Left hindlimb (tissue), 1 donor: ENCODE data around the gene TUBGCP3.
A peak's percentile ranks its signal among the peaks of the same experiment; 100 is the strongest.
"Not testable (repeated sequence)": the region's sequence is repeated elsewhere in the genome, so short reads cannot be mapped to it uniquely, and the experiment has no call there.

Experiments used
- DNase-seq: peaks from one replicate; pipeline ENCODE4 v3.0.0-alpha.2; 2018

The TUBGCP3 gene, protein sequence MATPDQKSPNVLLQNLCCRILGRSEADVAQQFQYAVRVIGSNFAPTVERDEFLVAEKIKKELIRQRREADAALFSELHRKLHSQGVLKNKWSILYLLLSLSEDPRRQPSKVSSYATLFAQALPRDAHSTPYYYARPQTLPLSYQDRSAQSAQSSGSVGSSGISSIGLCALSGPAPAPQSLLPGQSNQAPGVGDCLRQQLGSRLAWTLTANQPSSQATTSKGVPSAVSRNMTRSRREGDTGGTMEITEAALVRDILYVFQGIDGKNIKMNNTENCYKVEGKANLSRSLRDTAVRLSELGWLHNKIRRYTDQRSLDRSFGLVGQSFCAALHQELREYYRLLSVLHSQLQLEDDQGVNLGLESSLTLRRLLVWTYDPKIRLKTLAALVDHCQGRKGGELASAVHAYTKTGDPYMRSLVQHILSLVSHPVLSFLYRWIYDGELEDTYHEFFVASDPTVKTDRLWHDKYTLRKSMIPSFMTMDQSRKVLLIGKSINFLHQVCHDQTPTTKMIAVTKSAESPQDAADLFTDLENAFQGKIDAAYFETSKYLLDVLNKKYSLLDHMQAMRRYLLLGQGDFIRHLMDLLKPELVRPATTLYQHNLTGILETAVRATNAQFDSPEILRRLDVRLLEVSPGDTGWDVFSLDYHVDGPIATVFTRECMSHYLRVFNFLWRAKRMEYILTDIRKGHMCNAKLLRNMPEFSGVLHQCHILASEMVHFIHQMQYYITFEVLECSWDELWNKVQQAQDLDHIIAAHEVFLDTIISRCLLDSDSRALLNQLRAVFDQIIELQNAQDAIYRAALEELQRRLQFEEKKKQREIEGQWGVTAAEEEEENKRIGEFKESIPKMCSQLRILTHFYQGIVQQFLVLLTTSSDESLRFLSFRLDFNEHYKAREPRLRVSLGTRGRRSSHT

DNA sequence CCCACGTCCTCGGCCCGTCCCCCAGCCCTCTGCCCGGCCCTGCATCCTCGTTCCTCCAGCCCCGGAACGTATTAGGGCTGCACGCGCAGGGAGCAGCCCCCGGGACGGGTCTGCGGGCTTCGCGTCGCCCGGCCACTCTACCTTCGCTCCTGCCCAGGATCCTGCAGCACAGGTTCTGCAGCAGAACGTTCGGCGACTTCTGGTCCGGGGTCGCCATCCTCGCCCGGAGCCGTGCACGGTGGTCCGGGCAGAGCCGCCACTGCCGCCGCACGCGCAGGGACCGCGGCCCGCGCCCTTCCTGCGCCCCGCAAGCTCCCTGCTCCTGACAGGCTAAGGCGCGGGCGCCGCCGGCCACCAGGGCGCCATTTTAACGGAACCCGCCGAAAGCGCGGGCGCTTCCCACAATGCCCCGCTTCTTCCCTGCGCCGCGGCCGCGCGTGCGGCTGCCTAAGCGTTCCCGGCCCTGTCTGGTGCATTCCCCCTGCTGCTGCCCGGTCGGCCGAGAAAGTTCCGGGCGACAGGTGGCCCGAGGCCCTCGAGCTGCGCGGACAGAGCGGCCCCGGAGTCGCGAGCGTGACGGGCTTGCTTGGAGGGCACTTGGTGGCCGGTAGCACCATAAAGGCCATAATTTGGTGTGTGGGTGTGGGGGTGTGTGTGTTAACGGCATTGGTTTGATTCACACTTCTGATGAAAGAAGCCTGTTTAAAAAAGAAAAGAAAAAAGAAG is at the start of gene TUBGCP3:
TUBGCP3 (minus strand) TSS at position 390 of the 726 bp plus-strand sequence; CDS start at position 217, 173 bp downstream.
- DNase-seq, result peak; percentile 88

DNA sequence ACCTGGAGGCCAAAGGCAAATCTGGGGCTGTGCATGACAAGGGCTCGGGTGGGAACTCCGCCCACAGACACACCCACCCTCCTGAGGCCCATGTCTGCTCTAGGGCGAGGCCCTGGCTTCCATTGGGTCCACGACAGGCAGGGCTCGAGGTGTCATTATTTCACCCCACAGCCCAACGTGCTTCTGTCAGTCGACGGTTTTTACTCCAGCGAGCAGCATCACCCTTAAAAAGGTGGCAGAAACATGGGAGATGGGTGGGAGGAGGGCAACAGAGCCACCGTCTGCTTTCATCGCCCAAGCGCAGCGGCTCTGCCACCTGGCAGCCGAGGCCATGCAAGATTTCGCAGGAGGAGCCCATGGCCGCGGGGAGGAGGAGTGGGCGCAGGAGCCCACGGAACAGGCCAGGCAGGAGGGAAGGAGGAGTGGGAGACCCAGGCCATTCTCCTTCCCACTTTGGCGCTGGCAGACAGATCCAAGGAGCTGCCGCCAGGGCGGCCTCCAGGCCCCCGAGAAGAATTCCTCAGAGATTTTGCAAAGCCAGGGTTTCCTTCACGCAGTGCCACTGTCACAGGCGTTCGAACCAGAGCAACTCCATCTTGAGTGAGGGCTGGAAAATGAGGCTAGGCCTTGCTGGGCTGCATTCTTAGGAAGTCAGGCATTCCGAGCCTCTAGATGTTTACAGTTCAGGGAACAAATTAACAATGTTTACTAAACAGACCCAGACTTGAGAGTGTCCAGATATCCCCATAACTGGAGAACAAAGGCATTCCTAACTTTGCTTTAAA is 49.3 kb upstream of the TUBGCP3 start:
- no peak for DNase-seq

DNA sequence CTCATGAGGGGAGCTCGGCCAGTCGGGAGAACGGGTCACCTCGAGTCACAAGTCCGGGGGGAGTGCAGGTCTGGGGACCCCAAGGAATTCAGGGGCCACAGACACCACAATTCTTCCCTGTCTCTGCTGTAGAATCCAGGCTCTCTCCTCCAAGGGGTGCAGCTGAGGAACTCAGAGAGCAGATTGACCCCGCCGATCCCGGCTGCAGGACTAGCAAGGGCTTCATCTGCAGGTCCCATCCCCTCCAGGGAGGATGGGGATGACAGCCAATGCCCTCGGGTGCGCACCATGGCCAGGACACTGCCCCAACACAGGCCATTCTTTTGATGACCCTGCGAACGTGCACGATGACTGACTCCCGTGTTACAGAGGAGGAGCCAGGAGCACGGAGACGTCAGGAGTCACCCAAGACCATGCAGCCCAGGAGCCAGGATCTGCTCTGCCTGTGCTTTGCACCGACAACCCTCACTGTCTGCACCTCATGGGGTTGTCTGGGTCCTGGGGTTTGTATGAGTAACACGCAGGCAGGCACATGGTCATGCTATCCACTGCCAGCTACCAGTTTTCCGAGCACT is 48.5 kb upstream of the TUBGCP3 start:
- DNase-seq, result no peak

DNA sequence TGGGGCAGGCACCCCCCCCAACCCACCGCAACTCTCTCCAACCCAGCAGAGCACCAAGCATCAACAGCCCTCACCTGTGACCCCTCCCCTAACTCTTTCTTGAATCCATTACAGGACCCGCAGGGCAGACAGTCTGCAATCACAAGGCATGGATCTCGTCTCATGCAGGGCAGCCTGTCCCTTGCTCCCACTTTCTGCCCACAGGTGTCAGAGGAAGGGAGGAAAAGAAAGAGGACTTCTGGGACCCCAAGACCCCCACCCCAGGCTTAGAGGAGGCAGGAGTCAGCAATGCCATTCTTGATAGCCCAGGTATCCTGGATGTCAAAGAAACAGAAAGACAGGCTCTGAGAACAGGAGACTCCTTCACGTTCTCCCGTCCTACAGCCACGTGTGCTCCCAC is 47.4 kb upstream of the TUBGCP3 start:
- DNase-seq, result no peak

DNA sequence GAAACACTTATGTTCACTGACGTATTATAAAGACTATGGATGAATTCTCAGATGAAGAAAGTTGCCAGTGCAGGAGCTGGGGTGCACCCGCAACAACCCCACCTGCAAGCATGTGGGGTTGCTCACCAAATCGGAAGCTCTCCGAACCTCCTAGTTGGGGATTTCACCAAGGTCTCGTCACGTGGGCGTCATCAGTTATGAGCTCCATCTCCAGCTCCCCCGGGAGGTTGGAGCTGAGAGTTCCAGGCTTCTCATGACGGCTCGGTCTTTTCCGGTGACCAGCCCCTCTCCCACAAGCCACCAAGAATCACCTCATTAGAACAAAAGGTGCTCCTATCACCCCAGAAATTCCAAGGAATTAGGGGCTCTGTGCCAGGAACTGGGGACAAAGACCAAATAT is 46.1 kb upstream of the TUBGCP3 start:
- no peak for DNase-seq

DNA sequence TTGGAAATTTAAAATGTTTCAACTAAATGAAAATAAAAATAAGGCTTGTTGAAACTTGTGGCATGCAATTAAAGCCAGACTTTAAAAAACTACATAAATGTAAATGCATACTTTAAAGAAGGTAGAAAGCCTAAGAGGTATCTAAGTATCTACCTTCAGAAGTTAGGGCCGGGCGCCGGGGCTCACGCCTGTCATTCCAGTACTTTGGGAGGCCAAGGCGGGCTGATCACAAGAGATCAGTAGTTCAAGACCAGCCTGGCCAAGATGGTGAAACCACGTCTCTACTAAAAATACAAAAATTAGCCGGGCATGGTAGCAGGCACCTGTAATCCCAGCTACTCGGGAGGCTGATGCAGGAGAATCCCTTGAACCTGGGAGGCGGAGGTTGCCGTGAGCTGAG is 42.3 kb upstream of the TUBGCP3 start:
- DNase-seq, result not testable (repeated sequence)

DNA sequence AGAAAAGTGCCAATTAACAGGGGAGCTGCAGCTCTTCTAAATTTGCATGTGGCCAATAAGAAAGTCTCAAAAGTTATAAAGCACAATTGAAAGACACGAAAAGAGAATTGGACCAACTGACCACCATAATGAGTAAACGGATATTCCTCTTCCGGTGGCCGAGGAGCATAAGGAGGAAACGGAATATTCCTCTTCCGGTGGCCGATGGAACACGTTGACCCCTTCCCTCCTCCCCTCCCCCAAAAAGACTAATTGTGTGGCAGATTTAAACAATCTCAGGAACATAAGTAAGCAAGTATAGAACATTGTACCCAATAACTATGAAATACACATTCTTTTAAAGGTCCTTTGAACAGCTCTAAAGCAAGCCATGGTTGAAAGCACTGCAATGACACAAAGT is 41.2 kb upstream of the TUBGCP3 start:
- no peak for DNase-seq

DNA sequence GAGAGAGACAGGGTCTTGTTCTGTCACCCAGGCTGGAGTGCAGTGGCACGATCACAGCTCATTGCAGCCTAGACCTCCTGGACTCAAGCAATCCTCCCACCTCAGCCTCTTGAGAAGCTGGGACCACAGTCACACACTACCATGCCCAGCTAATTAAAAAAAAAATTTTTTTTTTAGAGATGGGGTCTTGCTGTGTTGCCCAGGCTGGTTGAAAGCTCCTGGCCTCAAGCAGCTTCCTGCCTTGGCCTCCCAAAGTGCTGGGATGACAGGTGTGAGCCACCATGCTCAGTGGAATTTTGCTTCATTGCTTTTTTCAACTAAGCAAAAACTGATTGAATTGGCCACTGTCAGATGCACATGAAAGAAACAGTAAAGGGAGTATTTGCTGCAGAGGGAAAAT is 39.7 kb upstream of the TUBGCP3 start:
- not testable (repeated sequence) for DNase-seq

DNA sequence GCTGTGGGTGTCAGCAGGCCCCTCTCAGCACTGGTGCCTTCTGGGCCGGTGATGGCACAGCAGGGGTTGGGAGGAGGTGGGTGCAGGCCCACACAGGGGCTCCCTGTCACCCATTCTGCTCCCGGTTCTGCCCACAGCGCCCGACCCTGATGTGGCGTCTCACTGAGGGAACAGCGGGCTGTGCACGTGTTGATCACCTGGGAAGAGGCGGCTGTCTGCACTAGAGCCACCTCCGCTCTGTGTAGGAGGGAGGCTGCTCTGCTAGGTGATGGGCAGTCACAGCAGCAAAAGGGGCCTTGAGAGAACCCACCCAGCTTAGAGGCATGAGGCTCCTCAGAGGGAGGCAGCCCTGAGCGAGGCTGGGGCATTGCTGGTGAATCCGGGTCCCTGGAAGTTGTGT is 39.2 kb upstream of the TUBGCP3 start:
- no peak for DNase-seq

DNA sequence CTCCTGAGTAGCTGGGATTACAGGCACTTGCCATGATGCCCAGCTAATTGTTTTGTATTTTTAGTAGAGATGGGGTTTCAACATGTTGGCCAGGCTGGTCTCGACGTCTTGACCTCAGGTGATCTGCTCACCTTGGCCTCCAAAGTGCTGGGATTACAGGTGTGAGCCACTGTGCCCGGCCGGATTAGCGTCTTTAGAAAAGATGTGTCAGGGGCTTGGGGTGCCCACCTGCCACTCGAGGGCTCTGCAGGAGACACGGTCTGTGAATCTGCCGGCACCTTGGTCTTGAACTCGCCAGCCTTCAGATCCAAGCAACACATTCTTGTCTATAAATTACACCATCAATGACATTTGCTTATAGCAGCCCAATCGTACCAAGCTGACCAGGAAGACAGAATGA is 38.8 kb upstream of the TUBGCP3 start:
- DNase-seq, result no peak

DNA sequence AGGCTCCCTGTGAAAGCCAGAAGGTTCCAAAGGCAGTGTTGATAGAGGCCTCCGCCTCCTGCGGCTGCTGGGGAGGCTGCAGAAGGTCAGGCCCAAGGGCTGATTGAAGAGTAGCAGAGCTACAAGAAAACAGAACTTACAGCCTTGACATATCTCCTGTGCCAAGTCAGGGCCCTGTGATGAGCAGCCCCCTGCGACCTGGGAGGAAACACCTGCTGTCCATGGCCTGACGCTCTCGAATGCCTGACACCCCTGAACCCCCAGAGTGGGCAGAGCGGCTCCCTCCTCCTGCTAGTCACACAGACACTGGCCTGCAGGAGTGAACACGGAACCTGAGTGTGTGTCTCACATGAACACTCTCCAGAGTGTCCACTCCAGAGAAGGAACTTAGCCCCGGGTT is 38.2 kb upstream of the TUBGCP3 start:
- no peak for DNase-seq

DNA sequence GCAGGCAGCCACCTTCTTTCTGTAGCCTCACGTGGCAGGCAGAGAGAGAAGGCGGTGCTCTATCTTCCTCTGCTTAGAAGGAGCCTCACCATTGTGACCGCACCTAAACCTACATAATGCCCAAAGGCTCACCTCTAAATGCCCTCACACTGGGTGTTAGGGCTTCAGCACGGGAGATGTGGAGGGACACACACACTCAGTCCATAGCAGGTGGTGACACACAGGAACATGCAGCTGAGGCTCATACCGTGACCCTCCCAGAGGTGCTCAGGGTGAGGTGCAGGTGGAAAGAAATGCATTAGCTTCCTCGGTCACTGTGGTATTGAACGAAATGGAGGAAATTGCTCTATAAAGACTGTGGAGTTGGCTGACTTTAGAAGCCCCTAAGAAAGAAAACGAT is 37.7 kb upstream of the TUBGCP3 start:
- no peak for DNase-seq

DNA sequence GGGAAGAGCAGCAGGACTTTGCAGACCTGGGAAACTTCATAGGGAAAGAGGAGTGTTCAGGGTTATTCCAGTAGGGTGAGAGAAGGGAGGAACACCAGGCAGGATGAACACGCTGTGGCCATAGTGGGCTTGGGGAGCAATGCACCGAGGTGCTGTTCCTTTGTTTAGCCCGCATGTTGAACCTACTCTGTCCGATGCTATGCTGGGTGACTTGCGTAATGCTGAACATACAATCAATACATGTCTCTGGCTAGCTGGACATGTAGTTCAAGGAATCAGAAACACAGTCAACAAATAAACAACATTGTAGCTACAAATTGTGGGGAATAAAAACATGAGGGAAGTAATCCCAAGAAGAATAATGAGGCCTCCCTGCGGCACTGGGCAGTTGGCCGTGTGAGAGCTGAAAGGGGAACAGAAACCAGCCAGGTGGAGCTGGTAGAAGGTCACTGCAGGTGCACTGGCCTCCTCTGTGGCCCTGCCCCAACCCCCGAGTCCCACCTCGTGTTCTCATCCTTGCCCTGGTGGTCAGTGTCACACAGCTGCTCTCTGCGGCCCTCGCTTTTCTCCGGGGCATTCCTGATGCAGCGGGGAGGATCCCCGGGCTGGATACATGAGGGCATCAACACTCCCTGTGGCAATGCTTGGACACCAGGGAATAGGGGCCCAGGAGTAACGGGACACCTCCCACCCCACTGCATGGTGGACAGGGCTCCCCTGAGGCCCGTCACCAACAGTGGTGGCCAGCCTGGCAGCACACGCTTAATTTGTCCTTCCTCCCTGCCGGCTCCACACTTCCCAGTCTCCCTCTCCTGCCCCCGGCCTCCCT is 36.9 kb upstream of the TUBGCP3 start:
- no peak for DNase-seq

DNA sequence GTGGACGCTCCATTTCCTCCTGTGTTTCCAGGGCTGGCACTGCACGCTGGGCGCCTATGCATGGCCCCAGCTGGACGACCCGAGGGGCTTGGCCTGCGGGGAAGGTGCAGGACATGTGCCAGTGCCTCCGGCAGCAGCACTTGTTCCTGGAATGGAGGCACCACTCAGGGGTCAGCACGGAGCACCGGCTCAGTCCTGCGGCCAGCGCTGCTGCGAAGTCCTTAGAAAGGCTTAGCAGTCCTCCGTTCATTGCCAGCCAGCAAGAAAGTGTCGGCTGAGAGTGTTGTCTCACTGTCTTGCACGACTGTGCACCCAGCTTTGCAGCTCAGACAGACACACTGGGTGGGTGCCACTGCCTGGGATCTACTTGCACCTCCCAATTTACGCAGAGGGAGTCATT is 36.1 kb upstream of the TUBGCP3 start:
- DNase-seq, result no peak

DNA sequence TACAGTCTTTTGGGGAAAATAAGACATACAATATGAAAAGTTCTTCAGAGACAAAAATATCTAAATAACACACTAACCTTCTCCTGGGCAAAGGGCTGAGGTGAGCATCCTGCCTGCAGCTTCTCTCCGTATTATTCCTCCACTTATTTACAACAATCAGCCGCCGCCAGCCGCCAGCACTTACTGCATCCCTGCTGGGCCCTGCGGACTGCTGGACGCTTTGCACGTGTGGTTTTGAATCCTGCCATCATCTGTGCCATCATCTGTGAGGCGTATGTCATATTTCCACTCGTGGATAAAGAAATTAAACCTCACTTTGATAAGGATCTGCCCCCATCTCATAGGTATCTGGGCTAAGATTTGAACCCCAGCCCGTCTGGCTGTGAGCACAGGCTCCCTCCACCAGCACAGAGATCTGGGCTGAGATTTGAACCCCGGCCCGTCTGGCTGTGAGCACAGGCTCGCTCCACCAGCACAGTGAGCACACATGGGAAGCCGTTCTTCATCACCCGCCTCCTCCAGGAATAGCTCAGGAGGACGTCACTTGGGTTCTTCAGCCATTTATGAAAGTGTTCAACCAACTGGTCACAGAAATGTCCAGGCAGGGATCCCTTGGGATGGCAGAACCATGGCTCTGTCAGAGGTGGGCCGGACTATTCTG is 35.2 kb upstream of the TUBGCP3 start:
- DNase-seq, result no peak

DNA sequence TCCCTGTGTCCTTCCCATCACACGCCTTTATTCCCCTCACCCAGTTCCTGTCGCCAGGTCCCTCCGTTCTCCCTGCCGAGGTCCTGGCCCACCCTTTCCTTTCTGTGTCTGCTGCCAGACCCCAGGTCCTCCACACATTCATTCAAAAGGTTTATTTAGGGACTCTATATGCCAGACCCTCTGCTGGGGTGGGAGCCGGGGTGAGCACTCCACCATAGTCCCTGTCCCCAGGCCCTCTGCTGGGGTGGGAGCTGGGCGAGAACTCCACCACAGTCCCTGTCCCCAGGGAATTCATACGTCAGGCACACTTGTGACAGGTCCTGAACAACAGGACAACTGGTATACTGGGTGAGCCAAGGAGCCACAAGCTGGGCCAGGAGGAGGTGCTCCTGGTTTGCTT is 34.4 kb upstream of the TUBGCP3 start:
- DNase-seq, result no peak

DNA sequence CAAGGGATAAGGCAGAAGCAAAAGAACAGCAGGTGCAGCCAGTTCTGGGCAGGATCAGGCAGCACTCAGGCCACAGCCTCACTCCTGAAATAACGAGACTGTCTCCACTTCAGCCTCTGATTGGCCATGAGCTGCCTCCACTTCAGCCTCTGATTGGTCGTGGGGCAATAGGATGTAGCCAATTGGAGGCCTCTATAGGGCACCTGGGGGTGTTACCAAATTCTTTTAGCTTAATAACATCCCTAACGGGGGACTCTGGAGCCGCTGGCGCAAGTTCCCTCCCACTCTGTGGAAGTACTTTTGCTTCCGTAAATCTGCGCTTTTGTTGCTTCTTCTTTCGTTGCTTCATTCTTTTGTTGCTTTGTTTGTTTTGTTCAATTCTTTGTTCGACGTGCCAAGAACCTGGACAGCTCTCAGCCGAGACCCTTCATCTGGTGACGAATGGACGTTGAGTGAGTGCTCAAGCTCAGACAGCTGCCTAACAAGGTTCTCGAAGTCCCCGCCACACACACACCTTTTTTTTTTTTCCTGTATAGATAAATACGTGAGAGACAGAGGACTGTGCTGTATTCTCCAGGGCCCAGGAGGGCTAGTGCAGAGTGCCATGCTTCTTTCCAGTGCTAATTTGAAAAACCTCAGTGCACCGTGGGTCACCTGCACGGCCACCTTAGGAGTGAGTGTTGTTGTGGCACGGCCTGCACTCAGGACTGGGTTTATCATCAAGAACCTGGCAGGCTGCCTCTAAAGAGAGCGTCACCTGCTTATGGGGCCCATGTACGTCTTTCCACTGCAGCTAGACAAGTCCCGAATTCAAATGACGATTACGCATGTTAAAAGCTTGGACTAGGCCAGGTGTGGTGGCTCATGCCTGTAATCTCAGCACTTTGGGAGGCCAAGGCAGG is 32.0 kb upstream of the TUBGCP3 start:
- DNase-seq, result no peak

DNA sequence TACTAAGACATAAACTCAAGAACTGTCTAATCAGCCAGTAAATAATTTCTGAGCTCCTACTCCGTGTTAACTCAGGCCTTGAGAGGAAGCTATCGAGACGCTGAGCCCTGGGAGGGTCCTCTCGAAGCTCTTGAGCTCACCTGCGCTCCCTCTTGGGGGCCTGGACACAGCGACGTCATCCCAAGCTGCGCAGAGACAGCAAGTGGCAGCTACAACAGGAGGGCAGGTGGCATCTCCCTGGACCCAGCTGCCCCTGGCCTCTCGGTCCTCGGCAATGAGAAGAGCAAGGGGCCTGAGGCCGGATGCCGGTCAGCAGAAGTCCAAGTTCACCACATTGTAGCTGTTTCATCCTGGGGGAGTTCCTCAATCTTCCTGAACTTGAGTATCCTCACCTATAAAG is 30.5 kb upstream of the TUBGCP3 start:
- no peak for DNase-seq

DNA sequence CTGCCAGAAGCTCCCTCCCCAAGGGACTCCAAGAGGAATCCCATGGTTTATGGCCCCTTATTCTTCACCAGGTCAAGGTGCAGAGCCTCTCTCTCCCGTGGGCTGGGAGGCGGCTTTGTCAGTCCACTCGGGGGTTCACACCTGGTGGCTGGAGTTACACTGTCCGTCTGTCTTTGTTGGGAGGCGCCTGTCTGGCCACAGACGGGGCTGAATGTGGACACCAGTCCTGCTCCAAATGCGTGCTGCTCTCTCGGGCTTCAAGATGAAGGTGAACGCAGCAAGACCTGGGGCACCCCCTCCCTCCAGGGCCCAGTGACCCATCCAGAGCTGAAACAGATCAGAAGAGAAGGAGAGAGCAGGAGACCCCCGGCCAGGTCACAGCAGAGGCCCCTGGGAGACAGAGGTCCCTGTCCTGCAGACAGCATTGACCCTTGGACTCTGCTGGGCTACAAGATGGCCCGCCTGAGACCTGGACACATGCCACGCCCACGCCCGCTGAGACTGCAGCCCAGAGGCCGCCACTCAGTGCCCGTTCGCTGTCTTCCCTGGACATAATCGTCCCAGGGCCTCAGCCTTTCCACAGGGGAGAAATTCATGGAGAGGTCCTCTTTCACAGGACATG is 29.9 kb upstream of the TUBGCP3 start:
- no peak for DNase-seq
